Measurements from ENCODE around the gene DNER.

- TF ChIP-seq CTCF (IDR thresholded peaks at IDR 0.05; ENCODE audit: low read depth, low read length) = no peak
- TF ChIP-seq EZH2phosphoT487 (IDR thresholded peaks at IDR 0.05; ENCODE audit: low read depth) = no peak
Measured at GRCh38 chr2:229684942-229685562, 29.3 kb downstream of the DNER start.

Data from OCI-LY3 (cell line).